WTC11 (cell line): Measurements from ENCODE around the gene BORCS5.

ENCODE experiments used
- ATF2 ChIP-seq: sonication (generic); formaldehyde crosslinking; IDR thresholded peaks from 2 replicates; pipeline ENCODE4 v1.8.1; 2022; ENCODE audit warnings: low read depth, missing genetic modification reagents, borderline replicate concordance
- CTCF ChIP-seq: fragments of 200-600 bp; IDR thresholded peaks from 2 replicates; pipeline ENCODE4 v1.8.0; 2022; ENCODE audit warnings: antibody characterized with exemption
- ETV6 ChIP-seq: sonication (generic); formaldehyde crosslinking; IDR thresholded peaks from 2 replicates; pipeline ENCODE4 v1.8.1; 2022; ENCODE audit warnings: mild to moderate bottlenecking, missing genetic modification reagents
- HMGXB4 ChIP-seq: sonication (generic); formaldehyde crosslinking; IDR thresholded peaks from 2 replicates; pipeline ENCODE4 v1.8.1; 2023; ENCODE audit warnings: mild to moderate bottlenecking, moderate library complexity, missing genetic modification reagents
- JUN ChIP-seq: sonication (generic); formaldehyde crosslinking; IDR thresholded peaks from 2 replicates; pipeline ENCODE4 v1.8.0; 2023; ENCODE audit warnings: mild to moderate bottlenecking, missing genetic modification reagents
- NR1H2 ChIP-seq: sonication (generic); formaldehyde crosslinking; IDR thresholded peaks from 2 replicates; pipeline ENCODE4 v1.9.0; 2021; ENCODE audit warnings: mild to moderate bottlenecking, moderate library complexity, missing genetic modification reagents
- STAT6 ChIP-seq: sonication (generic); formaldehyde crosslinking; conservative IDR thresholded peaks from 2 replicates; pipeline ENCODE4 v1.8.1; 2023; ENCODE audit warnings: mild to moderate bottlenecking, low read depth, missing genetic modification reagents, moderate library complexity

GRCh38 chr12:12447837-12448236, 91.0 kb downstream of the BORCS5 start:
- no peak for TF ChIP-seq CTCF
- TF ChIP-seq ATF2 (CRISPR knock-in tag), result no peak
- TF ChIP-seq HMGXB4 (CRISPR knock-in tag), result no peak
- TF ChIP-seq JUN (CRISPR knock-in tag), result no peak
- no peak for TF ChIP-seq STAT6 (CRISPR knock-in tag)
- no peak for TF ChIP-seq ETV6
- no peak for TF ChIP-seq NR1H2
